NCI-H748 treated with DMSO at 0.1 percent for 48 hours (cell line): ENCODE results near the gene CMIP.

Experiments used
- DNase-seq: peaks from one replicate; lab custom pipeline; 2025; lab: John Stamatoyannopoulos, UW

CMIP gene

GRCh38 chr16:81447383-81448101, 2.9 kb downstream of the CMIP start:
- no peak for DNase-seq

- DNase-seq = no peak
Observed at GRCh38 chr16:81448154-81449131, 3.8 kb downstream of the CMIP start.

DNA sequence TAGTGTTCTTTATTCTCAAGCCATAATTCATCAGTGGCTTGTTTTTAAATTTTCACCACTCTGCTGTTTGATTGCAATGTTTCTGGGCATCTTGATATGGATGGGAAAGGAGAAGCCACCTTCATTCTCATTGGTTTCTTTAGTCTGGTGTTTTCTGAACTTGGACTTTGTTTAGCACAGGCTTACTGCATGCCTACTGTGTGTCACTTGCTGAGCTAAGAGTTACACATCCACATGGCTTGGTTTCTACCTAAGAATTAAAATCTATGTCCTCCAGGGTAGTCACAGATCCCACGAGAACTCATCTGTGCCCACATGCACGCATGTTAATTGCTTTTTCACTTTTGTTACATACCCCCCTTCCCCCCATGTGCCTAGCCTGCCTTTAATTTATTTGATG, 4.6 kb downstream of the CMIP start:
- DNase-seq = no peak

- DNase-seq = no peak
Observed at GRCh38 chr16:81449899-81450608, 5.4 kb downstream of the CMIP start.

- no peak for DNase-seq
Observed at GRCh38 chr16:81450783-81451491, 6.3 kb downstream of the CMIP start.

DNA sequence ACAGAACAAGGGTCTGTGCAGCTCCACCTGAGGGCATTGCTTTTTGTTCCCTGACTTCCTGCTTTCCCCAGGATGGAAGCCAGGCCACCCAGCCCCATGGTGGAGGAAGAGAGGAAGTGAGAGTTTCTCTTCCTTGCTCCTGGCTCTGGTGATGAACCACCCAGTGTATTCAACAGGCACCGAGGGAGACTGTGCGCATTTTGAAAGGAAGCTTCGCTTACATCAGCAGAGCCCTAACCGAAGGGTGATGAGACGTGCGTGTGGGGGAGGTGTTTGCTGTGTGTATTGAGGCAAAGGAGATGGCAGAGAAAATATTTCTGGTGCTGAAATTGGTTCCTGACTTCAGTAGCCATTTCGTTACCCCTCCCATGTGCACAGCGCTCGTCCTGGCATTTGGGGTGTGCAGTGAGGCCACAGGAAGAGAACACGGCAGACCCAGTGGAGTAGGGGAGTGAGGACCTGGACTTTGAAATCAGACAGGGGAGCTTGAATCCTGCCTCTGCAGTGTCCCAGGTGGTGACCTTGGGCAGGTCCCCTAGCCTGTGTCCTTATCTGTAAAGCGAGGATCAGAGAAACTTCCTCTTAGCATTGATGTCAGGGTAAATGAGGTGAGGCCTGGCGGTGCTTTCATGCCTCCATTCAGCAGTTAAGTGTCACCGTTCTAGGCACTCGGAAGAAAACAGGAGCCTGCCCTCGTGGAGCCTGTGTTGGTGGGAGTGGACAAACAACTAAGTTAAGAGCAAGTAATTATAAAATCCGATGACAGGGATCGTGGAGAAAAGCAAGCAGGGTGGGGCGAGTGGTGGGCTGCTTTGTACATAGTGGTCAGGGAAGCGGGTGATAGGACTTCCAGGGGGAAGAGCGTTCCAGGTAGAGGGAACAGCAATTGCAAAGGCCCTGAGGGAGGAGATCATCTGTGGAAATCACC, 7.4 kb downstream of the CMIP start:
- no peak for DNase-seq

DNA sequence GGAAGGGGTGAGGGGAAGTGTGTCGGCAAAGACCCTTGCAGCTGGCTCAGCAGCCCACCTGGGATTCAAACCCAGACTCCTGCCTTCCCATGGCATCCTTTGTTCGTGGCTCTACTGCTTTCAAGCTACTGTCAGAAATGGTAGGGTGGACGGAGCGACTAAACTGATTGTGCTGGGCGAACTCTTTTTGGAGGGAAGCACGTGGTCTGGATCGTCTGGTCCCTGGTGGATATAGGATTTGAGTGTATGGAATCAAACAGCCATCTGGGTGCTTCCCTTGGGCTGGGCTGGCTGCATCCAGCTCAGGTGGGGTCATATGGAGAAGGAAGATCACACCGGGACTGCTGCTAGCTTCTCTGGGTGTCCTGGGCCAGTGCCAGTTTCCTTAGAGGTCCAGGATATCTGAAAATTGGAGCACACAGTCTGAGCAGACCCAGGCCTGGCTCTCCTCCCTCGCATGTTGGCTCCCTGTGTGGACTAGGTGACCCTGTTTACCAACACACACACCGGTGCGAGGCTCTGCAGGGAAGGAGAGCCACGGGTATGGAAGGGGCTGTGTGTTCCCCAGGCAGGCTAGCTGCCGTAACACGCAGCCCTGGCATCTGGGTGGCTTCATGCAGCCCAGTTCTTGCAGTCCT, 8.6 kb downstream of the CMIP start:
- DNase-seq = no peak

GRCh38 chr16:81454044-81454443, 9.4 kb downstream of the CMIP start:
- no peak for DNase-seq

DNA sequence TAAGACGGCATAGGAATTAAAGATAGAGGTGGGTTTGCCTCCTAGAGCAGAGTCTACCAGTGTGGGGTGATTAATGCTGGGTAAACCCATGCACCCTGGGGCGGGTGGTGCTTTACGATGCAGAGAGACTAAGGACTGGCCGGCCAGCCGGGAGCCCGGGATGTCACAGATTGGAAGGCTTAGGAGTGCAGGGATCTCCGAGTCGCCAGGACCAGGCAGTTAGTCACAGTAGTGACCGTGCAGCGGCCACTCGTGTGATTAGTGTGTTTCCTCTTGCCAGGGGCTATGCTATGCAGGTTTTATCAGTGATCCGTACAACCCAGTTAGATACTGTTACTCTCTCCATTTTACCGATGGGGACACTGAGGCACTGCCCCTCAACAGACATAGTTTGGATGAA, 10.4 kb downstream of the CMIP start:
- DNase-seq = no peak

GRCh38 chr16:81455720-81456494, 11.3 kb downstream of the CMIP start:
- no peak for DNase-seq

- no peak for DNase-seq
Observed at GRCh38 chr16:81456523-81457325, 12.1 kb downstream of the CMIP start.

- no peak for DNase-seq
Observed at GRCh38 chr16:81457326-81458133, 12.9 kb downstream of the CMIP start.

GRCh38 chr16:81458149-81458669, 13.6 kb downstream of the CMIP start:
- DNase-seq = no peak

DNA sequence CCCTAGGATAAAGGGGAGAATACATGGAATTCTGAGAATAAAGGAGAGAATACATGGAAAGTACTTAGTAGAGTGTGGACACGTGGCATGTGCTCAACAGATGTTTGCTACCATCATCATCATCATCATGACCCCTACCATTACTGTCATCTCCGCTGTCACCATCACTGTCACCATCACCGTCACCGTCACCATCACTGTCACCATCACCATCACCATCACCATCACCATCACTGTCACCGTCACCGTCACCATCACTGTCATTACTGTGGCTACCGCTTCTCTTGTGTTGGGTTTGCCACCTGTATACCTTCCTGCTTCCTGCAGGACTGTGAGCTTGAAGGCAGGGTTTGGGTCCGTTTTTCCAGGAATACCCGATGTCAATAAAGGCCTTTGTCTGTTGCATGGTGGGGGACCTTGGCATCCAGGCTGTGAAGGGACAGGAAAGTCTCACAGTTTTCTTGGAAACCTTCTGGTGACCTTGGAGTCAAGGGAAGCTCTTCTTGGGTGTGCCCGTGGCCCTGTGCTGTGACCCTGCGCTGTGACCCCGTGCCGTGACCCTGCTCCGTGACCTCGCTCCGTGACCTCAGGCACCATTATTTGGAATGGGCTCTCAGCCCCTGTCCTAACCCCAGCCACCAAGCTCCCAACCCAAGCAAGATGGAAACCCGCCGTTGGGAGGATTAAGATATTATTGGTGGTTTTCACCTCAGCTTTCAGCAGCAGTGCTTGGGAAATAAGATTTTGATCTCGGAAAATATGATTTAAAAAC, 14.4 kb downstream of the CMIP start:
- no peak for DNase-seq

DNA sequence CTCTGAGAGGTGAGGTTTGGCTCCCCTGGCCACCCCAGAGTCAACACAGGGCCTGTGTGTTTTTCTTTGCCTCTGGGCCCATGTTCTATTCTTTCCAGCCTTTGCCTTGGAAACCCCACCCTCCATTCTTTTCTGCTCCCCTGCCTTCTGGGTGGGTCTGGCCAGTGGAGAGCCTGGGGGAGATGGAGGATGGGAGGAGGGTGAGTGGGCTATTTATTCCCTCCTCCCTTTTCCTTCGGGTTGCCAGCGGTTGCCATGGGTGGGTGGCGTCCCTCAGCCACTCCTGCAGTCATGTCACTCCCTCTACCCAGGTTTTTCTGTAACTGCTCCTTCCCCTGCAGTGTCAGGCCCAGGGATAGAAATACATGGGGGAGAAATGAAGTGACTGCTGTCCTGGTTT, 15.5 kb downstream of the CMIP start:
- DNase-seq = no peak

DNA sequence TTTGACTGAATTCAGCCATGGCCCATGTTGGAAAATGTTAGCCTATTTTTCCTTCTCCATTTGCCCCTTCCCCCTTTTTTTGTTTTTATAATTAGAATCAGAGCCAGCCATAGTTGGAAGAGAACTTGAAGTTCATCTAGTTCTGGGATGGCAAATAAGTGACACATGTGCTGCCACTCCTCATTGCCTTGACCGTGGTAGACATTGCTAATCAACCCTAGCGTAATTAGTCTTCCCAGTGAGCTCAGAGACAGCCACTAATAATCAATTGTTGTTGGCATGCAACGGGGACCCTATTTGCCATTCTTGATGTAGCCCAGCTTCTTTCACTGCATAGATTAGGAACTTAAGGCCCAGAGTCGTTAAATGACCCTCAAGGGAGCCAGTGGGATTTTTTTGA, 16.6 kb downstream of the CMIP start:
- no peak for DNase-seq

DNA sequence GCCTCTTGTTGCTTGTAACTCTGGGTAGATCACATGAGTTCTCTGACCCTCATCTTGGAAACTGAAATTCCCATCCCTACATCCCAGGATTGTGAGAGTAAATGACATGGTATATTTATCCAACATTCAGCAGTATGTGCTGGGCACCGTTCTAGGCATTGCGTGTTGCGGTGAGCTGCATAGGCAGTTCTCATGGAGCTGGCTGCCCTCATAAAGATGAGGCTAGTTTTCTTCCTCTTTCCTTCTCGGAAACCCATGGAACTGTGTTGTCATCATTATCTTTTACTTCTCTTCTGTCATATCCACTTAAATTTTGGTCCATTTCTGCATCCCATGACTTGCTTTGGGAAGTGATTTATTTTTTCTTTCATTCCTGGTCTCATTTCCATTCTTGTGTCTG, 17.2 kb downstream of the CMIP start:
- no peak for DNase-seq
